ENCODE results near the gene HSD17B13.
A peak's percentile ranks its signal among the peaks of the same experiment; 100 is the strongest.
"Not testable (repeated sequence)": the region's sequence is repeated elsewhere in the genome, so short reads cannot be mapped to it uniquely, and the experiment has no call there.

The HSD17B13 gene

DNA sequence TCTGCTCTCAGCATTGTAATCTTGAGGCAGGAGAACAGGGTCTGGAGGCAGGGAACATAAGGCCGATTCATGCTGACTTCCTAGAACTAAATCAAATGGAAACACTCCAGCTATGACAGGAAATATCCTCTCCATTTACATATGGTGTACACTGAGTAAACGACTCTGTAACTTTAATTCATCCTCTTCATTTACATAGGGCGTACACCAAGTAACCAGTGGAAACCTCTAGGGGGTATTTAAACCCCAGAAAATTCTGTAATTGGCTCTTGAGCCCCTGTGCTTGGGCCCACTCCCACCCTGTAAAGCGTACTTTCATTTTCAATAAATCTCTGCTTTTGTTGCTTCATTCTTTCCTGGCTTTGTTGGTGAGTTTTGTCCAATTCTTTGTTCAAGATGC lies 7.7 kb downstream of the HSD17B13 start:
- not testable (repeated sequence) for DNase-seq

GRCh38 chr4:87313756-87314155 lies 8.9 kb downstream of the HSD17B13 start:
- no peak for DNase-seq

DNA sequence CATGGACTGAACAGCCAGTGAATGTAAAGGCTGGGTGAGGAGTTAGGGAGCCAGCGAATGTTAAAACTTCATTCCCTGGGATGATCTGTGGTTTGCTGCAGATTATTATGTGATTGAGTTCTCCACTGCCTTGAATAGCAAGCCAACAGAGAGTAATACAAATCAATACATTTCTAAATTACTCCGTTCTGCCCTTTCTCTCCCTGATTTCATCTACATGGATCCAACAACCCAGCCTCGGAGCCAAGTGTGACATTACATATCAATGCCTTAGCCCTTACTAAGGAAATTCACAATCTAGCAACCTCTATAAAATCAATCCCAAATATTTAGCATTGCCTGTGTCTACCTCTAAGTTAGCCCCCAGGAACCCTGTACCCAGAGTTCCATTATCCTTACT lies 11.0 kb downstream of the HSD17B13 start:
- DNase-seq: no peak

DNA sequence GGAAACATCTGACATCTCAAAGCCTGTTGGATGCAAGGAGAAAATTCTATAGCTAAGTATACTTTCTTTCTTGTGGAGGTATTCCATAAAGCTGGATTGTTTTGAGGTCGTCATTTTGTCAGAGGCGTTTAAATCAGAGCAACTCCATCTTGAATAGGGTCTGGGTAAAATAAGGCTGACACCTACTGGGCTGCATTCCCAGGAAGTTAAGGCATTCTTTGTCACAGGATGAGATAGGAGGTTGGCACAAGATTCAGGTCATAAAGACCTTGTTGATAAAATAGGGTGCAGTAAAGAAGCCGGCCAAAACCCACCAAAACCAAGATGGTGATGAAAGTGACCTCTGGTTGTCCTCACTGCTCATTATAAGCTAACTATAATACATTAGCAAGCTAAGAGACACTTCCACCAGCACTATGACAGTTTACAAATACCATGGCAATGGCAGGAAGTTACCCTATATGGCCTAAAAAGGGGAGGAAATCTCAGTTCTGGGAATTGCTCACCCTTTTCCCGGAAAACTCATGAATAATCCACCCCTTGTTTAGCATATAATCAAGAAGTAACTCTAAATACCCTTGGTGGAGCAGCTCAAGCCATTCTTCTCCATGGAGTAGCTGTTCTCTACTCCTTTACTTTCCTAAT lies 11.9 kb downstream of the HSD17B13 start:
- DNase-seq: no peak

DNA sequence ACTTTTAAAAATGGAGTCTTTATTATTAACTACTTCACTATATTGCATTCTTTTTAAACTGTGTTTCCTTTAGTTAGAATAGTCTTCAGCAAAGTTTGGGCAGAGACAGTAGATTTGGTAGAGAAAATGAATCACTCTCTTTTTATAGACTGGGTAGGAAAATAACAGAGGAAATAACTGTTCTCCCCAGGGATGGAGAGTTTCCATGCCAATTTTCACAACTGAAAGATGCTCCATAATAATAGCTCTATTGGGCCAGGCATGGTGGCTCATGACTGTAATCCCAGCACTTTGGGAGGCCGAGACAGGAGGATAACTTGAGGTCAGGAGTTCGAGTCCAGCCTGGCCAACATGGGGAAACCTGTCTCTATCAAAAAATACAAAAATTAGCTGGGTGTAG lies 13.1 kb downstream of the HSD17B13 start:
- no peak for DNase-seq

- DNase-seq: no peak
Observed at GRCh38 chr4:87306056-87306455, 16.6 kb downstream of the HSD17B13 start.

- DNase-seq: no peak
Observed at GRCh38 chr4:87305562-87305961, 17.1 kb downstream of the HSD17B13 start.

- no peak for DNase-seq
Observed at GRCh38 chr4:87304745-87305432, 17.8 kb downstream of the HSD17B13 start.

- no peak for DNase-seq
Observed at GRCh38 chr4:87299898-87300297, 22.8 kb downstream of the HSD17B13 start.

DNA sequence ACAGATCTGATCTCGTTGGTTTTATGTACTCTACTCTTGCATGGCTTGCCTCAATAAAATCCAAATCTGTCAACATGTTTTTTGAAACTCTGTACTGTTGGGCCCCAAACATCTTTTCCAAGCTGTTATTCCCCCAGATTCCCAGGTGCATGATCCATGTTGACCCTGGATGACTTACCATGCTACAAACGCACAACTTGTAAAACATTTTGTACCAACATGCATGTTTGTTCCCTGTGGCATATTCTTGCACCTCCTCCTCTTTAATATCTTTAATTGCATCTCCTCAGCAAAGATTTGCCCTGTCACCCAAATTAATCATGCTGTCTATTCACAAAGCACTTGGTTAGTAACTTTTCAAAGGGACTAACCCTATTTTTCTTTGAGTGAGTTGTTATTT lies 24.3 kb downstream of the HSD17B13 start:
- DNase-seq: no peak

DNA sequence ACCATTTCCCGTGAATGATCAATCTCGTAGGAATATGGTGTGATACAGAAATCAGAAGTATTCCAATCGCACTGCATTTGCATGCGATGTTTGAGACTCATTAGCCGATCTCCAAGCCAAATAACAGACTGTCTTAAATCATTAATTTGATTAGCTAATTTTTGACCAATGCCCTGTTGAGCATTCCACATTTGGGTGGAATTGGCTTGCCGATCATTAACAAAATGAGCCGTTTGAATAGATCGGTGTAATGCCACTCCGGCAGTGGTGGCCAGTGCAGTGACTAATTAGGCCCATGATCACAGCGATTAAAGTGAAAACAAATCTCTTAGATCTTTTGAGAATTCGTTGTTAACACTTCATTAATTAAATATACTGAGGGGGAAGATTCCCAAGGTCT lies 27.8 kb downstream of the HSD17B13 start:
- DNase-seq: not testable (repeated sequence)

GRCh38 chr4:87293889-87294288 lies 28.8 kb downstream of the HSD17B13 start:
- DNase-seq: not testable (repeated sequence)

DNA sequence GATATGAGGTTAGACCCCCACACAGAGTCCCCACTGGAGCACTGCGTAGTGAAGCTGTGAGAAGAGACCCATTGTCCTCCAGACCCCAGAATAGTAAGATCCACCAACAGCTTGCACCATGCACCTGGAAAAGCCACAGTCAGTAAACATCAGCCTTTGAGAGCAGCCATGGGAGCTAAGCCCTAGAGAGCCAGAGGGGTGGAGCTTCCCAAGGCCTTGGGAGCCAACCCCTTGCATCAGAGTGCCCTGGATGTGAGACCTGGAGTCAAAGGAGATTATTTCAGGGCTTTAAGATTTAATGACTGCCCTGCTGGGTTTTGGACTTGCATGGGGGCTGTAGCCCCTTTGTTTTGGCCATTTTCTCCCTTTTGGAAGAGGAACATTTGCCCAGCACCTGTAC lies 35.7 kb downstream of the HSD17B13 start:
- no peak for DNase-seq

GRCh38 chr4:87284268-87284667 lies 38.4 kb downstream of the HSD17B13 start:
- DNase-seq: not testable (repeated sequence)

GRCh38 chr4:87283151-87283550 lies 39.5 kb downstream of the HSD17B13 start:
- DNase-seq: no peak

GRCh38 chr4:87281603-87282002 lies 41.1 kb downstream of the HSD17B13 start:
- no peak for DNase-seq

GRCh38 chr4:87278335-87278794 lies 44.3 kb downstream of the HSD17B13 start:
- no peak for DNase-seq

GRCh38 chr4:87275311-87275710 lies 47.4 kb downstream of the HSD17B13 start:
- no peak for DNase-seq

DNA sequence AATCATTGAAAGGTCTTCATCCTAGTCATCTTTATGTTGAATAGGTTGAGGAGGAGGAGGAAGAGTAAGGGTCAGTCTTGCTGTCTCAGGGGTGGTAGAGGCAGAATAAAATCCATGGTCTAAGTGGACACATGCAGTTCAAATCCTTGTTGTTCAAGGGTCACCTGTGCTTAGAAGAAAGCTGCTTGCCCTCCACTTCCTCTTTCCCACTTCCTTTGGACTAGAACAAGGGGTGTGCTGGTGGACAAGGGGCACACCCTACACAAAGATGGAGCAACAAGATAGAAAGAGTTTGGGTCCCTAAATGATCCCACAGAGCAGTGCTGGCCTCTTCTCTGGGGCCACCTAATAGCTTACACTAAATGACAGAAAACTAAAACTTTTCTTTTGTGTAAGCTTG lies 47.9 kb downstream of the HSD17B13 start:
- DNase-seq: no peak

GRCh38 chr4:87274327-87274726 lies 48.4 kb downstream of the HSD17B13 start:
- DNase-seq: no peak

DNA sequence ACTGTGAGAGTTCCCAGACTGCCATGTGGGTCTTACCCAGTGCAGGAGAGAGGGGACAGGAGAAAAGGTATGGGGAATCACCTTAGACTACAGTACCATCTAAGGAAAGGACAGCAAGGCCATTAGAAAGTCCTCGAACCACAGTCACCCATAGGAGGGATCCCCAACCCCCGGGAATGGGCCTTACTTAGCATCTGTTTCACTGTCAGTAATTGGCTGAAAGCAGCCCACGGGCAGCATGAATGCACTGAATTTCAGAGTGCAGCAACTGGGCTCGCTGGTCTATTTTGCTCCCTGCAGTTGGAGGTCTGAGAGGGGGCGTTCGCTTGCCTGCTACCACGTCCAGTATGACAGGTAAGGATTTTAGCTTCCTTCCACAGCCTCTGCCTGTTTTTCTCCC lies 51.9 kb downstream of the HSD17B13 start:
- no peak for DNase-seq

- DNase-seq: peak; percentile 34
Observed at GRCh38 chr4:87270144-87270543, 52.5 kb downstream of the HSD17B13 start.

DNA sequence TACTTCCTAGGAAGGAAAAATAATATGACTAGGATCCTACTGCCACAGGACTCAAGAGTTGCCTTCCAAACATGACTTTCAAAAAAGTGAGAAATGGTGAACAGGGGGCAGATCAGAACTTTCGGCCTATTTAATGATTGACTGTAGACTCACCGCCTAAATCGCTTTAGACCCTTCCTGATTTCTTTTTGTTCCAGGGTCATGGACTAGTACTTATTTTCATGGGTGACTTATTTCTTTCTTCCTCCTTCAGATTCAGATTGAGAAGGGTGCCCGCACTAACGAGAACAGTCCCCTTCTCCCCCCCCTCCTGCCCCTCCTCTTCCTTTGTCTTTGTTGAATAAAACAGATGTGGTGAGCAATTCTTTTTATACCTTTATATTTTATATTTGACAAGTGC lies 54.3 kb downstream of the HSD17B13 start:
- DNase-seq: no peak

DNA sequence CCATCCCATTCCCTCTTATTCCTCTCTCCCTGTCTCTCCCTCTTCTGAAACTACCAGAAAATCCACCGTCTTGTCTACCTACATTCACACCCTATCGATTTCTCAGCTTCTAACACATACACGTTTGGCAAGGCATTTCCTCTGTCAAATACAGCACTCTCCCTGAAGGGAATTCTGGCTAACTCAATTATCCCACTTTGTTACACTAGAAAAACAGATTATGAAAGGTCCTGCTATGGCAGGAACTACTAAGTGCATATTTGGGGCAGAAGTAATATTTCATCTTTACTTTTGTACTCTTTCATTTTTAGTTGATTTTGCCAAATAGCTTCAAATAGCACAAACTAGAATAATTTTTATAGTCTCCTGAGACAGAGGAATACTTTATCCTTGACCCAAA lies 55.7 kb downstream of the HSD17B13 start:
- DNase-seq: no peak

GRCh38 chr4:87262886-87263285 lies 59.8 kb downstream of the HSD17B13 start:
- DNase-seq: no peak

Measured in HCEC 1CT (cell line).